Stimulated activated CD4-positive, alpha-beta T cell treated with anti-CD3 and anti-CD28 coated beads, Interleukin-4, amount 100 ng/mL, for 24 hours (primary cell): ENCODE data around the gene WDFY2.

Source experiments
- DNase-seq: peaks from one replicate; pipeline ENCODE4 v3.0.0-alpha.2; 2020

Gene WDFY2

DNA sequence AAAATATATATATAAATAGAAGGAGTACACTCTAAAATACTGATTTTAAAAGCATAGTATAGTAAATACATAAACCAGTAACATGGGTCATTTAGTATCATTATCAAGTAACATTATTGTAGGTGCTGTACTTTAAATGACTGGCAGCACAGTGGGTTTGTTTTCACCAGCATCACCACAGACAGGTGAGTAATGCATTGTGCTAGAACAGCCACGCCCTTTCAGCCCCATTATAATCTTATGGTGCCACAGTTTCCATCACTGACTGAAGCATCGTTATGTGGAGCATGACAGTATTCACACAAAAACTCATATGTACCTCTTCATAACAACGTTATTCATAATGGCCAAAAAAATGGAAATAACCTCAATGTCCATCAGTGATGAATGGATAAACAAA lies 131.4 kb downstream of the WDFY2 start:
- DNase-seq = no peak

DNA sequence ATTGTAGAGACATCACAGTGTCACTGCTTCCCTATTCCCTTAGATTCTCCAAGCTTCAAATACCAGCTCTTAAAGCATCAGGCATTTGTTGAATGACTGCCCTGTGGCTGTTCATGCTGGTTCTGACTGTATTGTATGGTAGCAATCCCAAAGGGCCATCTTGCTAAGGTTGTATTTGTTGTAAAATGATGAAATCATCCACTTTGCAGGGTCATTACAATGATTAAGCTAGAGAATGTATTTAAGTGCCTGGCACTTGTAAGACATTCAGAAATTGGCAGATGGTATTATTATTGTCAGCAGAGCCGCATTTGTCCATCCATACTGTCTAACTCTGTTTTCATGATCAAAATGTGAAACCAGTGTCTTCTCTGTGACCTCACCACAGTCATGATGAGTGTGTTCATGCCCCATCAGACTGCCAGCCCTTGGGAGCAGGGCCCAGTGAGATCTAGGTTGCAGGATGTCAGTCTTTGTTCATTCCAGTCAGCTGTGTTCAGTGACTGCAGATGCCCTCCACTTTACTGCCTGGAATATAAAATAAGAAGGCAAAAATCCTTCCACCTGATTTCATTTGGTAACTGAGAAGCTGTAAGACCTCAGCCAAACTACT lies 133.6 kb downstream of the WDFY2 start:
- no peak for DNase-seq

DNA sequence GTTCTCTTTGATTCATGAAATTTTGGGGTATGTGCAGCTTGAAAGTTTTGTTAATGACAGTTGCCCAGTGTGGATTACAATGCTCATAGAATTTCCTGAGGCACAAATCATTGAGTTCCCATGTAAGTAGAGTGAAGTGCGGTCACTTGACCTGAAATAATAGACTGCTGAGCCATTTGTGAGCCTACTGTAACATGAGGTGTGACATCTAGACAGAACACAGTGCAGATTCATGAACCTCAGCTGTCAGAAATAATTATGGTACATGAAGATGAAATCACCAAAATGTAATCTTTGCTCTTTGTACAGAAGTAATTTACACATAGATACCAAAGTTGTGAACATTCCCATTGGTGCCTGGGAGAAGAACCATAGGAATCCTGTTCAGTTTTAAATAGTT lies 135.1 kb downstream of the WDFY2 start:
- DNase-seq = no peak

DNA sequence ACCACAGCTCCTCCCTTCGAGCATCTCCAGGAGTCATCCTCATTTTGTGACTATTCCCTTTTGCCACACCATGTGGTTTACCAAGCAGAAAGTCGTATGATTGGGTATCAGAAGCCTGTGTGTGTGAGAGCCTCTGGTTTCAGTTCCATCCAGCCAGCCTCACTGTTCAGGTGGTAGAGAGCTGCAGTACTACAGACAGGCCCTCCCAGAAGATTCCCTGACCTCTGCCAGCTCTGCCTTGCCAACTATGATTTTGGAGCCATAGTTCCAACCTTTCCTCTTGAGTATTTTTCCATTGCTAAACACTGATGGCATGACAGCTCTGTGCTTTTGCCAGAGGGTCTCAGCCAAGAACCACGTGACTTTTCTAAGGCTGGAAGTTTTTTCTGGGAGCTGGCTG lies 137.2 kb downstream of the WDFY2 start:
- no peak for DNase-seq

DNA sequence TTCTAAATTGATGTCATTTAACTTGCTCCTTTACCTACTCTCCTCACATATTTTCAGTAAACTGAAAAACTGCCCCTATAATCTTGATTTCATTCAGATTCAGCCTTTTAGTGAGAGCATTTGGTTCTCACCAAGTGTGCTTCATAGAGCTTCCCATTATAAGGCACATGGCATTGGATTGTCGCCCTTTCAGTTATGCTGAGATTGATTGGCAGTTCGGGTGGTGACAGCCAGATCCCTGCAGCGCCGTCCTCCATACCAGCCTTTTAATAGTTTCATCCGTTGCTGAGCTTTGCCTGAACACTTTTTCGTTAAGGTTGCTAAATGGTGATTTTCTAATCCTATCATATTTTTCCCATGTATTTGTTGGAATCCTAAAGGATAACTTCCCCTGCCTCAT lies 139.3 kb downstream of the WDFY2 start:
- DNase-seq = no peak

DNA sequence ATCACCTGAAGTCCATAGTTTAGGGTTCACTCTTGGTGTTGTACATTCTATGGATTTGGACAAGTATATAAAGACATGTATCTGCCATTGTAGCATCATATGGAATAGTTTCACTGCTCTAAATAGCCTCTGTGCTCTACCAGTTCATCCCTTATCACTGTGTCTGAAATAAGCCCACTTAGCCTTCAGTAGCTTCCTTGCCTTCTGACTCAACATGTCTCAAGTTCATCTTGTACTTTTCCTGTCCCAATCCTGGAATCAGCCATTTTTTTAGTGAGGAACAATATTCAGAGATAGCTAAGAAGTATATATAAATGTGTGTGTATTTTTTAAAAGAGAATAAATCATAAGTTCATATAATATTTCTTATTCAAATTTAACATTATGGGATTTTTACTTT lies 140.5 kb downstream of the WDFY2 start:
- no peak for DNase-seq

DNA sequence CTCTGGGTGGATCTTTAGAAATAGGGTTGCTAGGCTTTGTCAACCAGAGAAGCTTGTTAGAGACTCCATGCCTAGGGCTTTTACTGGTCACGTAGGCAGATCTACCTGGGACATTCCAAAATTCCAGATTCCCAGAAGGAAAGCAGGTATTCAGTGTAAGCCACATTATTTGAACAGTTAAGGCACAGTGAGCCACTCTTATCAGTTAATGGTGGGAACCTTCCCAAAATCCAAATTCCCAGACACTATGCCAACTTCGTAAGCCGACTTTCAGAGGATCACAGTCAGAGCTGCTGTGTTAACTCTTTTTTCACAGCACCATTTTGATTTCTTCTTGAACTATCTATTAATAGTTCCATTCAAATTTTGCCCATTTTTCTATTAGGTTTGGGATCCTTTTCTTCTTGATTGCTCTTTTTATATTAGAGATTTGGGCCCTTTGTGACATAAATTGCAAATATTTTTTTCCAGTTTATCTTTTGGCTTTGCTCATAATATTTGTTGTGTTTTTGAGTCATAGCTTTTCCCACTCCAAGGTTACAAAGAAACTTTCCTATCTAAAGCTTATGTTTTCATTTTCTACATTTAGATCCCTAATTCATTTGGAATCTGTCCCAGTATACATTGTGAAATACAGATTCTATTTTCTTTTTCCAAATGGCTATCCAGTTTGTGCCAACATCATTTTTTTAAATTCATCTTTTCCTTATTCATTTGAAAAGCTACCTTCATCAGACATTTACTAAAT lies 142.4 kb downstream of the WDFY2 start:
- DNase-seq = no peak

DNA sequence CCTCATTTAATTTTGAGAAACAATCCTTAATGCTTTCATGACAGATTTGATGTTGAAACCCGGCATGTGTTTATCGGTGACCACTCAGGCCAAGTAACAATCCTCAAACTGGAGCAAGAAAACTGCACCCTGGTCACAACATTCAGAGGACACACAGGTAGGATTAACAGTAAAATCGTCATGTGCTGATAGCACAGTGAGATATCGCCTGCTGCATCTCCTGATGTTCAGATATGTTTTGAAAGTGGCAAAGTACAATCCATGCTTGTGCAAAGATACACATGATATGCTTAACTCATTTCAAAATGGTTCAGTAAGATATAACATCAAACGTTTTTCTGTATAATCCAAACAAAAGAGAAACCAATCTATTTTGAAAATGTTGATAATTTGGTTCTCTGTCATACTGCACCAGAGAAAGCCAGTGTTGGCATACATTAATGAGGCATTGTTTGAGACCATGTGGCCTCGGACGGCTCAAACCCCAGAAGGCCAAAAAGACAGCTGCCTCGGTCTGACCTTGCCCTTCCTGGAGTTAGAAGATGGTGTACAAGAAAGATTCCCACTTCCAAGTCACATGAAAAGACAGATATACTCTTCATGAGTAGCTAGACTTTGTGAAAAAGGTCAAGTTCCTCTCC lies 143.5 kb downstream of the WDFY2 start:
- DNase-seq = no peak

DNA sequence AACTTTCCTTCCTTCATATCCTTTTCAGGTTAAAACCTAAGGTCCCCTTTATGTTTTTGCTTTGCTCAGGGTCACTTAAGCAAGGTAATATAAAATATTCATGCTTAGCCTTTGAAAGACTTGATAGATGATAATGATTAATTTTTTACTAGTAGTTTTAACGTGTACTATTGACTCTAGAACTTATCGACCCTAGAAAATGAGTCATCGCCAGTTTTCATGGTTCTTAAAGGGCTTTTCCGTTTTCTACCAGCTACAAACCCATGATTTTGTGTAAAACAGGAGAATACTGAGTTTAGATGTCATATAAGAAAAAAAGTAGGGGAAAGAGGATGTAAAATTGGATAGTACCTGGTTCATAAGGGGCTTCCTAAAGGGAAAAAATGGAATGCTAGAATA lies 144.0 kb downstream of the WDFY2 start:
- no peak for DNase-seq

DNA sequence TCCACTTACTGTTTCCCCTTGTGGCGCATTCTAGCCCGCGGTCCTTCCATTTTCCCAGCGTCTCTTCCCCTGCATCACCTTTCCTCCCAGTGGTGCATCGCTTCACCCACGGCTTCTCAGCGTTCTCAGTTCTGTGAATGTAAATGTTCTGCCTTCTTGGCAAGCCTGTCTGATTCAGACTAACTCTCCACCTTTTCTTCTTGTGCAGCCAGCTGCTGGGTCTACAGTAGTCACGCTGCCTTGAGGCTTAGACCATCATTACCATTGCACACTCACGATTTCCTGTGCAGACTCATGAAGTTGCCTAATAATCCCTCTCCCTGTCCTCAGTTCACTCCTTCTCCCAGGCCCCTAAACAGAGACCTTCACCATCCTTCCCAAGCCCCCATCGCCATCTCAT lies 144.7 kb downstream of the WDFY2 start:
- DNase-seq = no peak

DNA sequence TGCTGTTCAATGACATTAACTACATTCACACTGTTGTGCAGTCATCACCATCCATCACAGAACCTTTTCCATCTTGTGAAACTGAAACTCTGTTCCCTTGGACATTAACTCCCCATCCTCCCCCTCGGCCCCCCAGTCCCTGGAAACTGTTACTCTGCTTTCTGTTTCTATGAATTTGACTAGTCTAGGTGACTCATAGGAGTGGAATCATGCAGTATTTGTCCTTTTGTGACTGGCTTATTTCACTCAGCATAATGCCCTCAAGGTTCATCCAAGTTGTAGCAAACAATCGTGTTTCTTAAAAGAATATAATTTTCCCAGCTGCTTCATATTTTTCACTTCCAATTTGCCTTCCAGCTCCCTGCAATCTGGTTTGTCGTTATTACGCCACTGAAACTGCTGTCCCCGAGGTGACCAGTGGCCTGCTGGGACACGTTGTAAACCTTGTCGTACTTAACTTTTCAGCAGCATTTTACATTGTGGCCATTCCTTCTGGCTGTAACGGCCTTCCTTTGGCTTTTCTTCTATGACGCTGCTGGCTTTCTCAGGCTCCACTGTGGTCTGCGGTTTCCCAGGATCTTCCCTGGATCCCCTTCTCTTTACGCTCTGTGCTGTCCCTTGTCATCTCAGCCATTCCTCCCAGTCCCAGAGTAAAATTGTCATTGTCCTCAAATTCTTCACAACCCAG lies 145.7 kb downstream of the WDFY2 start:
- DNase-seq = peak; percentile 40

DNA sequence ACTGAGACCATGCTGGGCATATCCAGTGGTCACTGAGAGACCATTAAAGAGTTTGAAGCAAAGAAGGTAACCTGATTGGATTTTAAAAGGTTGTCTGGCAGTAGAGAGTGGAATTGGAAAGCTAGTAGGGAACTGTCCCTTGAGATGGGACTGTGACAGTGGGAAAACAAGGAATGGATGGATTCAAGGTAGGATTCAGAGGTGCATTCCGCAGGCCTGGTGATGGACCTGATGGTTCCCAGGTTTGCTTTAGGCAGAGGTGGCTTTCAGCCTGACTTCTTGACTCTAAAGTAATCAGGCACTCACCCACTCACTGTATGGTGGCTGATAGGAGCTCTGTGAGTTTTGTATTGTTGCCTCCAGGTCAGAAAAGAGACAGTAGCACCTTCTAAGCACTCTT lies 146.7 kb downstream of the WDFY2 start:
- no peak for DNase-seq

DNA sequence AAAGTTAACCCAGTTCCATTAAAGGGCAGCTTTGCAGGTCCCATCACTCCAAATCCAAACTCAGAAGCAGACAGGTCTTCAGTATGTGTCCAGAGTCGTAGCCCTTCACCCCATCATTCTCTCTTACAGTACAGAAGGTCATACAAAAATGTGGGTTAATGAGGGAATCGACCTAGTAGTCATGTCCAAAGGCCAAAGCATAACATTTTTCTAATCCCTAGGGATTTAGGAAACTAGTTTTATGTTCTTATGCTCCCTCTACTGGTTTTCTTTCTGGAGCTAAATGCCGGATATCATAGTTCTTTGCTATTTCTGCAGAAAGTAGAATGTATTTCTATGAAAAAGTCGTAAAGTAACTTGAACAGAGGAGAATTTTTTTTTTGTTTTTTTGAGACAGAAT lies 147.5 kb downstream of the WDFY2 start:
- DNase-seq = no peak

DNA sequence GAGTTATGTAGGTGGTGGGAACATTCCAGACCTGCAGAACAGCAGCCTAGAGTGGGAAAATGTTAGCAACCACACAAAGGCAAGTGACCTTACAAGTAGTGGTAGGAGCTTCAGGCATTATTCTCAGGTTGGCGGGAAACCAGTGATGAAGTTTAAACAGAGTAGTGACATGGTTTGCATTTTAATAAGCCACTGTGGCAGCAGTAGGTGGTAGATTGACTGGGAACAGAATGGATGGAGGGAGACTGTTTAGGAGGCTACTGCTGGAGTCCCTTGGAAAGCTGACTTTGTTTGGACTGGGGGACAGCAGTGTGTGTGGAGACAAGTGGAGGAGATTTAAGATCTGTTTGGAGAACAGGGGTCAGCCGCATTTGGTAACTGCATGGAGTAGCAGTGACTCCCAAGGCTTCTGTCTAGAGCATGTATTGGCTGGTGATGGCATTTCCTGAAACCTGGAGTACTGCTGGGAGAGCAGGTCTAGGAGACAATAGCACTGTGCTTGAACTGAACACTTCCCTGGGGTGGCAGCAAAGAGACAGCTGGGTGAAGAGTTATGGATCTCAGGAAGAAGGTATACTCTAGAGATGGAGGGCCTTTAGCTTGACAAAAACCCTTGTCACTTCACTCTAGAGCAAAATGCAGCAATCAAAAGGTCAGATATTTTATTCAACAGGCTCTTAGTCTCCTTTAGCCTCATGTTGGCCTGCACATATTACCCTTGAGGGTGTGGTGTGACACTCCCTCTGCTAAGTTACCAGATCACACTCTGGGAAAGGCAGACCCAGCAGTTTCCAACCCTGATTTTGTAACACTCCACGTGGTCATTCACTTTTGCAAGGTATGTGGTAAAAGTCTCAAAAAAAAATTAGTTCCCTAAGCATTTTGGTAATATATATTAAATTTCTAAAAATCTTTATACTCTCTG lies 149.4 kb downstream of the WDFY2 start:
- no peak for DNase-seq

DNA sequence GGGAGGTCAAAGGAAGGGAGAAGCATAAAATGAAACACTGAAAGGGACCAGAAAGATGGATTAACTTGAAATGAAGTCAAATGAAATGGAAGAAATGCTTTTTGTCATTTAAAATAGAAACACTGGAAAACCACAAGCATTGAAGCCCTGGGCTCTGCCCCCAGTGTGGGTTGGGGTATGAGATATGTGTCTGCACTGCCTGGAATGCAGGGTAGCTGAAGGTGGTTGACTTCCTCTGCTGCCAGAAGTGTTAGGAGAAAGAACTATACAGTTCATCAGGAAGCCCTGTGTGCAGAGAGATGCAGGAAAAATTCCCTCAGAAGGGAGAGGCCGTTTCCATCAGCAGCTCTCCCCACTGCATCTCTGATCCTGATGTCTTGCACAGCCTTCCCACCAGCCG lies 150.5 kb downstream of the WDFY2 start:
- no peak for DNase-seq

DNA sequence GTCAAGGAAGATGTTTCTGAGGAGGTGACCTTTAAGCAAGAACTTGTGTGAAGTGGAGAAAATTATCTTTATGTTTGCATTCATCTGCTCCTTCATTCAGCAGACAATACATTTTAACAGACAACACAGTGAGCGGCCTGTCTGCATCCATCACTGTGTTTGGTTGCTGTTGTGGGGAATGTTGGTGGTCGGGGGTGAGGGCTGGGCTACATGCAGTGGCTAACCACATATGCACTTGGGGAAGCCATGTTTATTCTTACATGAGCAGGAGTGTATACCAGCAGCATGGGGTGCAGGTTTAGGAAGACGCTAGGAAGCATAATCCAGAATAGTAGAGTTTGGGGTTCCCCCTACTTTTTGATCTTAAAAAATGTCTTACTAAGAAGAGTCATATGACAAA lies 153.3 kb downstream of the WDFY2 start:
- no peak for DNase-seq

DNA sequence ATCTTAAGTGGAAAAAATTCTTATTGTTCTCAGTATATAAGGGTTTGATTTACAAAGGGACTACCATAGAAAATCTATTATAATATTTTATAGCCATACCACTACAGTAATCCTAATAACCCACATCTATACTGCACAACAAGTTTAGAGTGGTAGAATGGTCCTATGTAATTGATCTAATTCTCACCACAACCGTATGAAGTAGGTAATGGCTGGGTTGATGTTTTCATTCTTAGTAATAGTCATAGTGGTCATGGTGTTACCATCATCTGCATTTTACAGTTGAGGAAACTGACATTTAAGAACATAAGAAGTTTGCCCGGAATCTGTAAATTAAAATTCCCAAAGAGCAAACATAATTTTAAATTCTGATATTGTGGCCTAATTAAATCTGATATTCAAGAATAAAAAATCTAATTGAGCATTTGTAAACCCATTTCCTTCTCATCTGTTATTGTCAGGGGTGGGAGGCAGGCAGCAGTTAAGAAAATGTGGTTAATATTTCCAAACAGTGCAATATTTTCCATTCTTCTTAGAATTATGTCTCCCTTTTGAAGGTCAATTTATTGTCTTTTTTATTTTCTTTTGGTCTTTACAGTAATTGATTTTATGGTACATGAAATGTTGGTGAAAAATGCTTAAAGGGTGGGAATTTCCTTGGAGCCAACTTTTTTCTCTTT lies 154.1 kb downstream of the WDFY2 start:
- no peak for DNase-seq

DNA sequence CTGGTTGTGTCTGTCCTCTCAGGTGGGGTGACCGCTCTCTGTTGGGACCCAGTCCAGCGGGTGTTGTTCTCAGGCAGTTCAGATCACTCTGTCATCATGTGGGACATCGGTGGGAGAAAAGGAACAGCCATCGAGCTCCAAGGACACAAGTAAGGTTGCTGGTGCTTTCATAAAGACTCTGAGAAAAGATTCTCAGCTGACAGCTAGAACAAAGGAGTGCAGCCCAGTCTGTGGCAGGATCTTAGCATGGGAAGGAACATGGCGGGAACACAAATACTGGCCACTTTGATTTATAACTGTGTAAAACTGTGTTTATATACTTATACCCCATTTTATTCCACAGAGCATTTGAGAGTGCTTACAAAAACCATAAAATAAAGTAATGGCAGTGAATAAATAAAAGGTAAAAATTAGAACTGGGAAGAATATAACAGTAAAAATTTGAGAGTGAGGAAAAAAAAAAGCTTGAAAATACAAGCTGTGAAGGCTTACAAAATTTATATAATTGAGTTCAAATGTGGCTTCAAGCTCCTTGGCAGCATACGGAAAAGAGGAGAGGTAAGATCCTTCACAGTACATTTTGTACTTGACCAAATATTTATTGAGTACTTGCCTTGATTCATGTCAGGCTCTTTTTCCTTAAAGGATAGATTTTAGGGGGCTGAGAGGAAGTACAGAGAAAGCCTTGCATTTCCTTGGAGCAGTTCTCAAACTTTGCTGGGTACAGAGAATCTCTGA lies 154.9 kb downstream of the WDFY2 start:
- DNase-seq = no peak

DNA sequence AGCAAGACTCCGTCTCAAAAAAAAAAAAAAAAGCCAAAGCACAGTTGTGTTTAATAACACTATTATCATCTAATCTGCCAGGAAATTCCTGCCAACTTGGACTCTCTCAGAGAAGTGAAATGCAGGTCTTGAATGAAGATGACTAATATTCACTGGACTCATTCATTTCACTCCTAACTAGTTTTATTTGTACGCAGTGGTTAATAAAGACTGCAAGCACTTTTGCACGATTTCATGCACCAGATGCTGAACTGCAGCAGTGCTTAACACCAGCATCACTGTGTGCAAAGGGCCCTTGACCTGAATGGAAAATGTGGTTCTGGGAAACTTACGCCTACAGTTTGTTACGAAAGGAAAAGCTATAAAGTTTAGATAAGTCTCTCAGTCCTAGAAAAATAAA lies 156.4 kb downstream of the WDFY2 start:
- no peak for DNase-seq

DNA sequence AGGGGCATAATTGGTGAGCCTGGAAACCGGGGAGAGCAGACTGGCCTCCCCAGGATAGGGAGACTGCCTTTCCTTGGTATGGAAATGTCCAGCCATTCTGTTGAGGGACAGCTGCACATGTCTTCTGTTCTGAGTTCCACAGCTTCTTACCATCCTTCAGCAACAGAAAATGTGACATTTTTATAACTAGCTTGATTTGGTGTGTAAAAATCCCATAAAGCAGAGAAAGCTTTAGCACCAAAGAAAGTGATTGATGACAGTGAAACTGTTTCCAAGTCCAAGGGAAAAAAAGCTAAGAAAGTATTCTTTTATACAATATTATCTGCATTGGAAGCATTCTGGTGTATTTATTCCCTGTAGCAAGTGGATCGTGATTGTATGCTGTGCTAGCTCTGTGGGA lies 157.8 kb downstream of the WDFY2 start:
- DNase-seq = no peak

DNA sequence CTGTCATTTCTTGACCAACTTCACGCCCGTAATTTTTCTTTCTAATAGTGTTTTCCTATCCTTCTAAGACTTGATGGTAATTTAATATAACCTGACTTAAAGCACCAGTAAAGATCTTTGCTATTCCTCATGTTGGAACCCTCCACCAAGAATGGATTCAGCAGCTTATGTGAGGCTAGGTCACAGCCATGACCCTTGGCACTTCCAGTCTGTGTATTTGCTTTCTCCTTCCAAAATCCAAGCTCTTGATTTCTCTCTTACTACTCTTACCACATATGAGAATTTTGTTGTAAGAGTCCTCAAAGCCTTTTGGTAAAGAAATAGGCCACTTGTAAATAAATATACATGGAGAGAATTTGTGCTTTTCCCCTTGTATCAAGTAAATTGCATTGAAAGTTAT lies 158.3 kb downstream of the WDFY2 start:
- DNase-seq = no peak

DNA sequence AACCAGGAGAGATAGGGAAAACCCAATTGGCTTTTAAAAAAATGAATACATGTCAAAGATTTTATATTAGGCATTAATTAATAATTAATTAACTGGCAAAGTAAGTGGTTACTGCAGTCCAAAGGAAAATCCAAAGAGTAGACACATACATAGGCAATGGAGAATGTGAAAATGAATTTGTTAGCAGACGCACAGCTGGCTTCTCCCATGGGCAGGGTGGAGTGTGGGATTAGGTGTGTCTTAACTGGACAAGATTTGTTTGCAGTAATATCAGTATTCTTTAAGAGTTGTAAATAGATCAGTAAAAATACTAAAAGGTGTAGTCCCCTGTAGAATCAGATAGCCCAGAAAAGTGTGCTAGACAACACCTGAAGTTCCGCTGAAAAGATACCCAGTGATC lies 161.0 kb downstream of the WDFY2 start:
- DNase-seq = no peak
